Measurements from ENCODE around the gene LRPPRC. TPM values are rescaled to one million over a fixed set of nuclear protein-coding genes. Genes with fewer than 3 reads are reported as not detected.

The LRPPRC gene
- total and polyA plus RNA-seq, 9 of the 15 experiments (the other 6 are each of a cell fraction or from before 2014, with no cell fraction given) = 41.5 to 214 (median 138) TPM

GRCh38 chr2:43995733-43996533 is at the start of gene LRPPRC (continued):
- peak; percentile 60 for TF ChIP-seq CXXC5 (CRISPR knock-in tag; IDR thresholded peaks at IDR 0.05)
- peak; percentile 78 for TF ChIP-seq POLR2B (IDR thresholded peaks at IDR 0.05; ENCODE audit: low read depth, partially characterized antibody)
- TF ChIP-seq GTF2E2 (tag; IDR thresholded peaks at IDR 0.05) = peak; percentile 61; the same call in 1 of the 2 replicates
- peak; percentile 90 for TF ChIP-seq FIP1L1 (IDR thresholded peaks at IDR 0.05; ENCODE audit: low read depth, low read length, poor library complexity, severe bottlenecking)
- TF ChIP-seq KDM1A (IDR thresholded peaks at IDR 0.05) = no peak
- TF ChIP-seq USF1 (CRISPR knock-in tag; IDR thresholded peaks at IDR 0.05) = peak; percentile 92
- TF ChIP-seq CREM (IDR thresholded peaks at IDR 0.05; ENCODE audit: low read depth) = peak; percentile 77
- TF ChIP-seq MAFF (IDR thresholded peaks at IDR 0.05; ENCODE audit: low read length) = peak; percentile 79
- TF ChIP-seq, protein P1, sequence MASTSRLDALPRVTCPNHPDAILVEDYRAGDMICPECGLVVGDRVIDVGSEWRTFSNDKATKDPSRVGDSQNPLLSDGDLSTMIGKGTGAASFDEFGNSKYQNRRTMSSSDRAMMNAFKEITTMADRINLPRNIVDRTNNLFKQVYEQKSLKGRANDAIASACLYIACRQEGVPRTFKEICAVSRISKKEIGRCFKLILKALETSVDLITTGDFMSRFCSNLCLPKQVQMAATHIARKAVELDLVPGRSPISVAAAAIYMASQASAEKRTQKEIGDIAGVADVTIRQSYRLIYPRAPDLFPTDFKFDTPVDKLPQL (IDR thresholded peaks at IDR 0.05; ENCODE audit: extremely low read depth, insufficient read length) = peak; percentile 32
- TF ChIP-seq HMGN3 (IDR thresholded peaks at IDR 0.05; ENCODE audit: borderline replicate concordance, extremely low read depth, insufficient read length, low read depth, low read length) = peak; percentile 45
- no peak for TF ChIP-seq DACH1 (IDR thresholded peaks at IDR 0.05; ENCODE audit: partially characterized antibody)
- TF ChIP-seq PBX2 (CRISPR knock-in tag; IDR thresholded peaks at IDR 0.05; ENCODE audit: low read depth) = no peak
- TF ChIP-seq PBX2 (tag; conservative IDR thresholded peaks at IDR 0.05; ENCODE audit: low read depth) = no peak
- TF ChIP-seq ZBTB43 (CRISPR knock-in tag; IDR thresholded peaks at IDR 0.05) = 0 out of 2 replicates have a peak, but pooled peaks have one; percentile 42
- TF ChIP-seq FOXP4 (CRISPR knock-in tag; IDR thresholded peaks at IDR 0.05; ENCODE audit: borderline replicate concordance) = no peak; the same call in 1 of the 2 replicates
- TF ChIP-seq CBX1 (IDR thresholded peaks at IDR 0.05; ENCODE audit: low read depth) = 0 out of 2 replicates have a peak, but pooled peaks have one; percentile 30
- TF ChIP-seq CEBPG (CRISPR knock-in tag; IDR thresholded peaks at IDR 0.05) = 0 out of 2 replicates have a peak, but pooled peaks have one; percentile 12
- TF ChIP-seq CEBPG (tag; conservative IDR thresholded peaks at IDR 0.05 in 1 of 2, IDR thresholded peaks at IDR 0.05 in 1 of 2) = no peak
- TF ChIP-seq CGGBP1 (CRISPR knock-in tag; IDR thresholded peaks at IDR 0.05) = no peak

Measured in K562 (cell line).